DMS 273 treated with DMSO at 0.1 percent for 48 hours (cell line): ENCODE measurements around the gene SLCO1C1.

ENCODE experiments used
- DNase-seq: peaks from one replicate; lab custom pipeline; 2025; lab: John Stamatoyannopoulos, UW

Gene SLCO1C1

DNA sequence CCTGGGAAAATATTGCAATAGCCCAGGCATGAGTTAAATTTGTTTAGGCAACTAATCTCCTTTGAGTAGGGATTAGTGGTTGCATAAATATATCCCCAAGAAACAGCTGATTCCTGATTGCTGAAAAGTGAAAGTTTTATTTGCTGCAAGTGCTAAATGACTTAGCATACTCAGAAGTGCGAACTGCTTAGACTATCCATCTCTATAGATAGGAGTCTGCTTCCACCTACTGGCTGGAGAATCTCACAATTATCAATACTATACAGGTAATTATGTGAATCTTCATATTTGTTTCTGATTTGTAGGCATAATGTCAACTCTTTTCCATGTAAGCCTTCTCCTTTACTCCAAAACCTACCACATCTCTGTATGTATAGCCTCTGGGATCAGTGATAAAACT is 103.4 kb downstream of the SLCO1C1 start:
- no peak for DNase-seq

DNA sequence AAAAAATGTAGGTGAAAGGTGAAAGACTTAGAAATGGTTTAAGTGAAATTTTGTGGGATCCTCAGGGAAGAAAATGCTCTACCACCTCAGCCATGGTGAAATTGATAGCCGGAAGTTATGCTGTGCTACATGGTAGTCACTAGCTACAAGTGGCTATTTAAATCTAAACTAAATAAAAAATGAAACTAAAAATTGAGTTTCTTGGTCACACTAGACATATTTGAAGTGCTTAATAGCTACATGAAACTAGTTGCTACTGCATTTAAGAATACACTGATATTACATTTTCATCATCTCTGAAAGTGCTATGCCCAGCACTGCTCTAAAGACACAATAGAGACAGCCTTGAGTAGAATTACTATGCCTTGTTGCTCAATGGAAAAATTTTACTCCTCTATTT is 105.0 kb downstream of the SLCO1C1 start:
- DNase-seq, result no peak

DNA sequence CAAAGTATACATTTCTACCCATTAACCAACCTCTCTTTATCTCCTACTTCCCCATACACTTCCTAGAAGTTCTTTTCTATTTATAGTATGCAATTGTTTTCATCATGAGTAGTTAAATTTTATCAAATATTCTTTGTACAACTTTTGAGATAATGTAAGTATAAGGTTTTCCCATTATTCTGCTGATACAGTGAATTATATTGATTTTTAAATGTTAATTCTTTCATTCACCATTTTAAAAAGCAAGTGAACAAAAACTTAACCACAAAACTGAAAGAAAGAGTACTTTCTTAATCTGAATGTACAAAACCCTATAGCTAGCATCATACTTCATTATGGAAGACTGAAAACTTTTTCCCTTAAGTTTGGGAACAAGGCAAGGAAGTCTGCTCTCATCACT is 105.9 kb downstream of the SLCO1C1 start:
- DNase-seq, result no peak
